HFFc6 (cell line): ENCODE results near the gene FAM53C. TPM values are rescaled to one million over a fixed set of nuclear protein-coding genes. Genes with fewer than 3 reads are reported as not detected.
A peak's percentile ranks its signal among the peaks of the same experiment; 100 is the strongest.
"Not testable (repeated sequence)": the region's sequence is repeated elsewhere in the genome, so short reads cannot be mapped to it uniquely, and the experiment has no call there.

Experiments used
- DNase-seq: peaks from one replicate; pipeline ENCODE4 v3.0.0-alpha.2; 2018
- H3K27ac Mint-ChIP-seq: 2 replicates; pipeline ENCODE4 v1.8.0; 2020; ENCODE audit warnings: mild to moderate bottlenecking, mixed read lengths
- H3K27me3 Mint-ChIP-seq: 2 replicates; pipeline ENCODE4 v1.8.0; 2021; ENCODE audit warnings: mild to moderate bottlenecking, moderate library complexity, mixed read lengths; ENCODE audit not compliant: insufficient read depth
- H3K36me3 Mint-ChIP-seq: 2 replicates; pipeline ENCODE4 v1.8.0; 2021; ENCODE audit warnings: low read depth, mixed read lengths
- H3K4me1 Mint-ChIP-seq: 2 replicates; pipeline ENCODE4 v1.8.0; 2020; ENCODE audit warnings: low read depth, mixed read lengths
- H3K4me3 Mint-ChIP-seq: 2 replicates; pipeline ENCODE4 v1.8.0; 2020; ENCODE audit warnings: mild to moderate bottlenecking, moderate library complexity, mixed read lengths
- H3K9me3 Mint-ChIP-seq: 2 replicates; pipeline ENCODE4 v1.8.0; 2020; ENCODE audit warnings: mild to moderate bottlenecking, mixed read lengths
- CTCF ChIP-seq: fragments of 200-600 bp; sonication (generic); IDR thresholded peaks from 2 replicates; pipeline ENCODE4 v1.5.0; 2021; ENCODE audit warnings: antibody characterized with exemption, mild to moderate bottlenecking
- total RNA-seq, 6 experiments: library from RNA; stranded (reverse); fragmentation: NEBNext Ultra II Directional; extraction: Animal tissue kit (Norgen Biotek cat#: 25700); gene quantifications; 2 replicates in 1 of 6; 3 replicates in 5 of 6; pipeline ENCODE4 v1.2.3, GENCODE V29; 2021

Gene FAM53C
- total RNA-seq, 6 experiments from 2014 or later = 28.7 to 34.4 (median 29.7) TPM

- Mint-ChIP-seq H3K4me3 (no peak overlapping the region), H3K27me3 (0 out of 2 replicates have a peak, but pooled peaks cover 2% of the 10 kb centered on the region)
These were observed 21.7 kb upstream of the FAM53C start for GRCh38 chr5:138316355-138316754.

GRCh38 chr5:138318211-138318610 is 19.9 kb upstream of the FAM53C start:
- not testable (repeated sequence) for DNase-seq, H3K36me3 Mint-ChIP-seq, H3K27me3 Mint-ChIP-seq, H3K27ac Mint-ChIP-seq, H3K9me3 Mint-ChIP-seq, H3K4me3 Mint-ChIP-seq, H3K4me1 Mint-ChIP-seq

More at GRCh38 chr5:138316355-138316754, 21.7 kb upstream of the FAM53C start:
- Mint-ChIP-seq H3K9me3 (no peaks in the 10 kb centered on the region), H3K27ac (no peak overlapping the region), H3K4me1 (no peaks in the 10 kb centered on the region), H3K36me3 (peaks cover 21% of the 10 kb centered on the region)
- TF ChIP-seq CTCF = no peak
- DNase-seq = no peak

- Mint-ChIP-seq H3K9me3 (no peaks in the 10 kb centered on the region), H3K36me3 (no peaks in the 10 kb centered on the region), H3K27ac (peak overlapping the region; percentile 96), H3K4me1 (peaks cover 39% of the 10 kb centered on the region), H3K27me3 (no peaks in the 10 kb centered on the region), H3K4me3 (peak overlapping the region; percentile 90)
- TF ChIP-seq CTCF = no peak
- no peak for DNase-seq
These were observed 7.1 kb upstream of the FAM53C start for GRCh38 chr5:138330813-138331448.

- no peak for TF ChIP-seq CTCF
- no peaks in the 10 kb centered on the region for H3K36me3 Mint-ChIP-seq
- H3K9me3 Mint-ChIP-seq = no peaks in the 10 kb centered on the region
- DNase-seq = peak; percentile 99
- no peaks in the 10 kb centered on the region for H3K27me3 Mint-ChIP-seq
- H3K27ac Mint-ChIP-seq = peak within 1 kb of the TSS; percentile 96
- H3K4me1 Mint-ChIP-seq = peaks cover 39% of the 10 kb centered on the region
- H3K4me3 Mint-ChIP-seq = peak within 1 kb of the TSS; percentile 90
These were observed 6.4 kb upstream of the FAM53C start, which contains the start of gene CDC25C for GRCh38 chr5:138331449-138332368. TSS of gene CDC25C (minus strand) at chr5:138331804. CDS start at chr5:138331180, 624 bp downstream.

- peak; percentile 23 for DNase-seq
- H3K36me3 Mint-ChIP-seq = peaks cover 4% of the 10 kb centered on the region; the same call in 1 of the 2 replicates
- peaks cover 51% of the 10 kb centered on the region for H3K4me1 Mint-ChIP-seq
- TF ChIP-seq CTCF = no peak
- peaks cover 8% of the 10 kb centered on the region for H3K27me3 Mint-ChIP-seq
- H3K9me3 Mint-ChIP-seq = no peaks in the 10 kb centered on the region
- H3K4me3 Mint-ChIP-seq = no peak overlapping the region
- H3K27ac Mint-ChIP-seq = no peak overlapping the region
These were observed 3.1 kb upstream of the FAM53C start for GRCh38 chr5:138334867-138335447.
